Glutamatergic neuron (in vitro differentiated cells): ENCODE measurements around the gene TANK. TPM values are rescaled to one million over a fixed set of nuclear protein-coding genes. Genes with fewer than 3 reads are reported as not detected.
"Not testable (repeated sequence)": the region's sequence is repeated elsewhere in the genome, so short reads cannot be mapped to it uniquely, and the experiment has no call there.

Experiments
- DNase-seq: peaks from one replicate; pipeline ENCODE4 v3.0.0; 2022
- H3K27ac Mint-ChIP-seq: one replicate; pipeline ENCODE4 v1.8.0; 2020; ENCODE audit warnings: mild to moderate bottlenecking, mixed read lengths, inconsistent platforms; ENCODE audit not compliant: unreplicated experiment
- H3K27me3 Mint-ChIP-seq: one replicate; pipeline ENCODE4 v1.8.0; 2020; ENCODE audit warnings: mild to moderate bottlenecking, moderate library complexity, mixed read lengths, inconsistent platforms; ENCODE audit not compliant: unreplicated experiment
- H3K36me3 Mint-ChIP-seq: one replicate; pipeline ENCODE4 v1.8.0; 2020; ENCODE audit warnings: mild to moderate bottlenecking, mixed read lengths, inconsistent platforms; ENCODE audit not compliant: unreplicated experiment
- H3K4me1 Mint-ChIP-seq: one replicate; pipeline ENCODE4 v1.8.0; 2020; ENCODE audit warnings: mild to moderate bottlenecking, low read depth, mixed read lengths, inconsistent platforms; ENCODE audit not compliant: unreplicated experiment
- H3K4me3 Mint-ChIP-seq: one replicate; pipeline ENCODE4 v1.8.0; 2020; ENCODE audit warnings: mild to moderate bottlenecking, mixed read lengths, inconsistent platforms; ENCODE audit not compliant: unreplicated experiment
- H3K9me3 Mint-ChIP-seq: one replicate; pipeline ENCODE4 v1.8.0; 2020; ENCODE audit warnings: mild to moderate bottlenecking, moderate library complexity, mixed read lengths, inconsistent platforms; ENCODE audit not compliant: unreplicated experiment
- CTCF ChIP-seq: fragments of 200-600 bp; sonication (generic); IDR thresholded peaks from one replicate; pipeline ENCODE4 v1.5.0; 2021; ENCODE audit not compliant: partially characterized antibody, unreplicated experiment
- total RNA-seq: library from RNA; stranded (reverse); fragmentation: NEBNext Ultra II Directional; extraction: Animal tissue kit (Norgen Biotek cat#: 25700); gene quantifications from one replicate; pipeline ENCODE4 v1.2.1, GENCODE V29; 2021; ENCODE audit not compliant: unreplicated experiment

Gene TANK
- total RNA-seq, 1 donor from 2014 or later = 45.9 TPM

DNA sequence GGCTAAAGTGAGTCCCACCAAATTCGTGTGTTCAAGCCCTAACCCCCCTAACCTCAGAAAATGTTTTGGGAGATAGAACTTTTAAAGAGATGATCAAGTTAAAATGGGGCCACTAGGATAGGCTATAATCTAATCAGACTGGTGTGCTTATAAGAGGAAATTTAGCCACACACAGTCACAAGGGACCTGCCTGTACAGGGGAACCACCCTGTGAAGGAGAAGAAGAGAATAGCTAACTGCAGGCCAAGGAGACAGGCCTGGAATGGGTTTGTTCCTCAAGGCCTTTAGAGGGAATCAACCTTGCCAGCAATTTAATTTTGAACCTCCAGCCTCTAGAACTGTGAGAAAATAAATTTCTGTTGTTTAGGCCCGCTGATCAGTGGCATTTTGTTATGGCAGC is 36.0 kb upstream of the TANK start:
- no peak overlapping the region for H3K4me3 Mint-ChIP-seq
- no peak for TF ChIP-seq CTCF
- no peaks in the 10 kb centered on the region for H3K36me3 Mint-ChIP-seq
- H3K4me1 Mint-ChIP-seq = no peaks in the 10 kb centered on the region
- H3K27me3 Mint-ChIP-seq = peaks cover 3% of the 10 kb centered on the region
- no peak overlapping the region for H3K27ac Mint-ChIP-seq
- H3K9me3 Mint-ChIP-seq = no peaks in the 10 kb centered on the region
- no peak for DNase-seq

- Mint-ChIP-seq H3K4me1 (no peaks in the 10 kb centered on the region), H3K9me3 (no peaks in the 10 kb centered on the region), H3K27me3 (no peaks in the 10 kb centered on the region), H3K27ac (no peak overlapping the region), H3K36me3 (no peaks in the 10 kb centered on the region), H3K4me3 (no peak overlapping the region)
- TF ChIP-seq CTCF = no peak
- no peak for DNase-seq
Observed at GRCh38 chr2:161128885-161129284, 31.3 kb upstream of the TANK start.

DNA sequence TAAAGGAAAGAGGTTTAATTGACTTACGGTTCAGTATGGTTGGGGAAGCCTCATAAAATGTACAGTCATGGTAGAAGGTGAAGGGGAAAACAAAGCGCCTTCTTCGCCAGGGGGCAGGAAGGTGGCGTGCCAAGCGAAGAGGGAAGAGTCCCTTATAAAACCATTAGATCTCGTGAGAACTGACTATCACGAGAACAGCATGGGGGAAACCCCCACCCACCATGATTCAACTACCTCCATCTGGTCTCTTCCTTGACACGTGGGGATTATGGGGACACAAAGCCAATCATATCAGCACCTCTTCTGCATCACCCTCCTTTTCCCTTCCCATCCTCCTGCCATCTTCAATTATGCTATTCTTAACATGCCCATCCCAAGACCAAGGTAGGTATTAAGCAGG is 29.9 kb upstream of the TANK start:
- Mint-ChIP-seq H3K36me3 (no peaks in the 10 kb centered on the region), H3K27ac (no peak overlapping the region), H3K4me3 (no peak overlapping the region), H3K9me3 (no peaks in the 10 kb centered on the region), H3K27me3 (no peaks in the 10 kb centered on the region), H3K4me1 (peaks cover 3% of the 10 kb centered on the region)
- TF ChIP-seq CTCF = no peak
- DNase-seq = no peak

- H3K9me3 Mint-ChIP-seq = no peaks in the 10 kb centered on the region
- H3K27ac Mint-ChIP-seq = no peak overlapping the region
- H3K36me3 Mint-ChIP-seq = no peaks in the 10 kb centered on the region
- H3K27me3 Mint-ChIP-seq = no peaks in the 10 kb centered on the region
- H3K4me3 Mint-ChIP-seq = no peak overlapping the region
- no peak for DNase-seq
- no peak for TF ChIP-seq CTCF
- peaks cover 3% of the 10 kb centered on the region for H3K4me1 Mint-ChIP-seq
Observed at GRCh38 chr2:161131074-161131680, 29.1 kb upstream of the TANK start.

- no peaks in the 10 kb centered on the region for H3K36me3 Mint-ChIP-seq
- DNase-seq = no peak
- no peaks in the 10 kb centered on the region for H3K9me3 Mint-ChIP-seq
- H3K27me3 Mint-ChIP-seq = no peaks in the 10 kb centered on the region
- H3K4me1 Mint-ChIP-seq = peaks cover 3% of the 10 kb centered on the region
- H3K27ac Mint-ChIP-seq = no peak overlapping the region
- TF ChIP-seq CTCF = no peak
- H3K4me3 Mint-ChIP-seq = no peak overlapping the region
Observed at GRCh38 chr2:161131804-161132203, 28.4 kb upstream of the TANK start.

DNA sequence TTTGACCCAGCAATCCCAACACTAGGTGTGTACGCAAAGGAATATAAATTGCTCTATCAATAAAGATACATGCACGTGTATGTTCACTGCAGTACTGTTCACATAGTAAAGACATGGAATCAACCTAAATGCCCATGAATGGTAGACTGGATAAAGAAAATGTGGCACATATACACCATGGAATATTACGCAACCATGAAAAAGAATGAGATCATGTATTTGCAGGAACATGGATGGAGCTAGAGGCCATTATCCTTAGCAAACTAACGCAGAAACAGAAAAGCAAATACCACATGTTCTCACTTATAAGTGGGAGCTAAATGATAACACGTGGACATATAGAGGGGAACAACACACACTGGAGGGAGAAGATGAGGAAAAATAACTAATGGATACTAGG is 27.8 kb upstream of the TANK start:
- not testable (repeated sequence) for H3K4me1 Mint-ChIP-seq, DNase-seq, H3K9me3 Mint-ChIP-seq, H3K4me3 Mint-ChIP-seq, H3K27ac Mint-ChIP-seq, H3K36me3 Mint-ChIP-seq, H3K27me3 Mint-ChIP-seq
